HepG2 (cell line): Measurements from ENCODE around the gene TSPAN32.

Experiments
- CBX1 ChIP-seq: IDR thresholded peaks from one replicate; pipeline ENCODE4 v1.6.1; 2016; ENCODE audit warnings: antibody characterized with exemption, low read depth
- IRF2 ChIP-seq: IDR thresholded peaks from 2 replicates; pipeline ENCODE4 v1.6.1; 2018; ENCODE audit warnings: missing genetic modification reagents, missing compliant biosample characterization
- NFE2 ChIP-seq: sonication (generic); formaldehyde crosslinking; IDR thresholded peaks from 2 replicates; pipeline ENCODE4 v1.4.0; 2020; ENCODE audit warnings: missing genetic modification reagents
- NPAS2 ChIP-seq: sonication (generic); formaldehyde crosslinking; IDR thresholded peaks from 2 replicates; pipeline ENCODE4 v1.8.0; 2022; ENCODE audit warnings: mild to moderate bottlenecking, missing genetic modification reagents, borderline replicate concordance

DNA sequence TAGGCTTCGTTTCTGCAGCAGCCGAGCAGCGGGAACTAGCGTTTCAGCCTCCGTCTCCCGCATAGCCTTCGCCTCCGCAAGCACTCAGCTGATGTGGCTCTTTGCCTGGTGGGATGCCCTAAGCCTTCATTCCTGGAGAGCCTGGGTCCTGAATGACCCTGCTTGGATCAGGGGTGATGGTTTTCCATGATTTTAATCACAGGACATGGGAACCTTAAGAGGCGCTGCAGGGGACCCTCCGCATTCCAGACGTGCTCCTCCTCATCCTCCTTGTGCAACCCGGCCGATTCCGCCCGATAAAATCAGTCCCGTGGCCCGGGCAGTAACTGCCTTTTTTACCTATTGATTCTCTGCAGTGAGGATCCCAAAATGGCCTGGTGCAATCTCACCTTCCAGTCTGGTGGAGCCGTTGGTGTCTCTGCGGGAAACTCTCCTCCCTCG, 8.3 kb upstream of the TSPAN32 start:
- TF ChIP-seq CBX1 (no peak), IRF2 (CRISPR knock-in tag) (no peak), NFE2 (no peak), NPAS2 (no peak)
